ENCODE measurements around the gene FAT2. TPM values are rescaled to one million over a fixed set of nuclear protein-coding genes. Genes with fewer than 3 reads are reported as not detected.

Gene FAT2
- total RNA-seq, 1 donor from 2014 or later, result 2.8 TPM

GRCh38 chr5:151612689-151613427 is 21.7 kb upstream of the FAT2 start:
- Mint-ChIP-seq H3K4me1 (peaks cover 29% of the 10 kb centered on the region), H3K36me3 (no peaks in the 10 kb centered on the region), H3K27me3 (ENCODE audit: low read depth) (no peaks in the 10 kb centered on the region), H3K4me3 (no peak overlapping the region), H3K9me3 (peaks cover 7% of the 10 kb centered on the region), H3K27ac (peak overlapping the region; percentile 55)
- no peak for DNase-seq (ENCODE audit: low spot score in 2 of 2, unreplicated experiment in 2 of 2)
- TF ChIP-seq CTCF (IDR thresholded peaks at IDR 0.05; ENCODE audit: unreplicated experiment), result no peak

- Mint-ChIP-seq H3K36me3 (no peaks in the 10 kb centered on the region), H3K27me3 (ENCODE audit: low read depth) (no peaks in the 10 kb centered on the region), H3K27ac (no peak overlapping the region), H3K4me3 (no peak overlapping the region), H3K9me3 (peaks cover 7% of the 10 kb centered on the region), H3K4me1 (peaks cover 29% of the 10 kb centered on the region)
- no peak for TF ChIP-seq CTCF (IDR thresholded peaks at IDR 0.05; ENCODE audit: unreplicated experiment)
- no peak for DNase-seq (ENCODE audit: low spot score in 2 of 2, unreplicated experiment in 2 of 2)
Observed at GRCh38 chr5:151611127-151611775, 20.1 kb upstream of the FAT2 start.

- TF ChIP-seq CTCF (IDR thresholded peaks at IDR 0.05; ENCODE audit: unreplicated experiment), result no peak
- DNase-seq (ENCODE audit: low spot score in 2 of 2, unreplicated experiment in 2 of 2), result no peak
- Mint-ChIP-seq H3K4me3 (no peak overlapping the region), H3K9me3 (peaks cover 7% of the 10 kb centered on the region), H3K27me3 (ENCODE audit: low read depth) (peaks cover 4% of the 10 kb centered on the region), H3K36me3 (no peaks in the 10 kb centered on the region), H3K27ac (no peak overlapping the region), H3K4me1 (peaks cover 7% of the 10 kb centered on the region)
Observed at GRCh38 chr5:151608522-151608921, 17.4 kb upstream of the FAT2 start.

GRCh38 chr5:151607304-151607703 is 16.2 kb upstream of the FAT2 start:
- TF ChIP-seq CTCF (IDR thresholded peaks at IDR 0.05; ENCODE audit: unreplicated experiment), result no peak
- DNase-seq (ENCODE audit: low spot score in 2 of 2, unreplicated experiment in 2 of 2), result no peak
- no peaks in the 10 kb centered on the region for H3K36me3 Mint-ChIP-seq

GRCh38 chr5:151605559-151605958 is 14.4 kb upstream of the FAT2 start:
- TF ChIP-seq CTCF (IDR thresholded peaks at IDR 0.05; ENCODE audit: unreplicated experiment), result no peak
- DNase-seq (ENCODE audit: low spot score in 2 of 2, unreplicated experiment in 2 of 2), result no peak
- peaks cover 5% of the 10 kb centered on the region for H3K27me3 Mint-ChIP-seq (ENCODE audit: low read depth)
- H3K27ac Mint-ChIP-seq, result no peak overlapping the region
- H3K4me1 Mint-ChIP-seq, result no peaks in the 10 kb centered on the region
- H3K9me3 Mint-ChIP-seq, result peaks cover 7% of the 10 kb centered on the region
- no peaks in the 10 kb centered on the region for H3K36me3 Mint-ChIP-seq
- no peak overlapping the region for H3K4me3 Mint-ChIP-seq

More at GRCh38 chr5:151607304-151607703, 16.2 kb upstream of the FAT2 start:
- peaks cover 5% of the 10 kb centered on the region for H3K27me3 Mint-ChIP-seq (ENCODE audit: low read depth)
- H3K4me1 Mint-ChIP-seq, result no peaks in the 10 kb centered on the region
- peaks cover 7% of the 10 kb centered on the region for H3K9me3 Mint-ChIP-seq
- H3K27ac Mint-ChIP-seq, result no peak overlapping the region
- no peak overlapping the region for H3K4me3 Mint-ChIP-seq
